Stimulated activated CD4-positive, alpha-beta T cell treated with anti-CD3 and anti-CD28 coated beads, Interleukin-15, amount 100 ng/mL, for 24 hours (primary cell): ENCODE data around the gene GAPT.

Experiments used
- DNase-seq: peaks from one replicate; pipeline ENCODE4 v3.0.0-alpha.2; 2020

Gene GAPT

GRCh38 chr5:58462154-58462553 lies 29.1 kb upstream of the GAPT start:
- DNase-seq: no peak

- DNase-seq: peak; percentile 27
Measured at GRCh38 chr5:58462623-58463230, 28.5 kb upstream of the GAPT start.

DNA sequence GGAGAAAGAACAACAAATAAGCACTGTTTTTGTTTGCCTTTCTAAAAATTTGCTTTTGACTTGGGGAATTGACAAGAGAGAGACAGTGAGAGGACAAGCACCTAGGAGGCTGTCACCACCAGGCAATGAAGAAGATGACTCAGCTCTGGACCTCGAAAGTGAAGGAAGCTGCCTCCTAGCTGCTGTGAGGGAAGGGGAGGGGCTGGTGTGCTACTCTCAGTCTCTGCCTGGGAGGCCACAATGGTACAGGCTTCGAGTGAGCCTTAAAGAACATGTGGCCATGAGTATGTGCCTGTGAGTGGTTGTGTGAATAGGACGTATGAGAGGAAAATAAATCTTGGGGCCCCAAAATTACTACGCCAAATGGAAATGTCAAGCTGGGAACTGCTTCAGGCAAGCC lies 24.3 kb upstream of the GAPT start:
- DNase-seq: peak; percentile 30

- DNase-seq: no peak
Measured at GRCh38 chr5:58469896-58470295, 21.3 kb upstream of the GAPT start.

DNA sequence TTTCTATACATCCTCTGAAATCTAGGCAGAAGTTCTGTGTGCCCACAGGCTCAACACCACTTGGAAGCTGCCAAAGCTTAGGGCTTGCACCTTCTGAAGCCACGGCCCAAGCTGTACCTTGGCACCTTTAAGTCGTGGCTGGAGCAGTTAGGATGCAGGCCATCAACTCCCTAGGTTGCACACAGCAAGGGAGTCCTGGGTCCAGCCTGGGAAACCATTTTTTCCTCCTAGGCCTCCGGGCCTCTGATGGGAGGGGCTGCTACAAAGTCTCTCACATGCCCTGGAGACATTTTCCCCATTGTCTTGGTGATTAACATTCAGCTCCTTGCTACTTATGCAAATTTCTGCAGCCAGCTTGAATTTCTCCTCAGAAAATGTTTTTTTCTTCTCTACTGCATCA lies 15.8 kb upstream of the GAPT start:
- DNase-seq: no peak

- DNase-seq: no peak
Measured at GRCh38 chr5:58477760-58478376, 13.4 kb upstream of the GAPT start.

GRCh38 chr5:58481066-58481676 lies 10.1 kb upstream of the GAPT start:
- DNase-seq: no peak

DNA sequence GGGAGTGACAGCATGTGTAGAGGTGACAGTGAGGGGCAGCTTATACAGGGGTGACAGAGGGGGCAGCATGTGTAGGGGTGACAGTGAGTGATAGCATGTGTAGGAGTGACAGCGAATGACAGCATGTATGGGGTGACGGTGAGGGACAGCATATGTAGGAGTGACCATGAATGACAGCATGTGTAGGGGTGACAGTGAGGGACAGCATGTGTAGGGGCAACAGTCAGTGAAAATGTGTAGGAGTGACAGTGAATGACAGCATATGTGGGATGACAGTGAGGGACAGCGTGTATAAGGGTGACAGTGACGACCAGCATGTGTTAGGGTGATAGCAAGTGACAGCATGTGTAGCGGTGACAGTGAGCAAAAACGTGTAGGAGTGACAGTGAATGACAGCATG lies 9.4 kb upstream of the GAPT start:
- no peak for DNase-seq

GRCh38 chr5:58482536-58482935 lies 8.7 kb upstream of the GAPT start:
- DNase-seq: no peak

DNA sequence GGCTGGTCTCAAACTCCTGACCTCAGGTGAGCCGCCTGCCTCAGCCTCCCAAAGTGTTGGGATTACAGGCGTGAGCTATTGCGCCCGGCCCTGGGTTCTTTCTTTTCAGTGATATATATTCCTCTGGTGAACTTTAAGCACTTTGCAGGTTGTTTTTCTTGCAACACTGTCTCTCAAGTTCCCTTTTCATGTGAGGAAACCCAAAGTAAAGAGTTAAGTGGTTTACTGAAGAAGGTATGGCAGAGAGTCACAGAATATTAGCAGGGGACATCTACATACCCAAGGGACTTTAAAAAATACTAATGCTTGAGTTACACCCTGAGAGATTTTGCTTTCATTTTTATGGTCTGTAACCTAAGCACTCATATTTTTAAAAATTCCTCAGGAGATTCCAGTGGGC lies 6.7 kb upstream of the GAPT start:
- DNase-seq: no peak

GRCh38 chr5:58486290-58486689 lies 4.9 kb upstream of the GAPT start:
- no peak for DNase-seq

DNA sequence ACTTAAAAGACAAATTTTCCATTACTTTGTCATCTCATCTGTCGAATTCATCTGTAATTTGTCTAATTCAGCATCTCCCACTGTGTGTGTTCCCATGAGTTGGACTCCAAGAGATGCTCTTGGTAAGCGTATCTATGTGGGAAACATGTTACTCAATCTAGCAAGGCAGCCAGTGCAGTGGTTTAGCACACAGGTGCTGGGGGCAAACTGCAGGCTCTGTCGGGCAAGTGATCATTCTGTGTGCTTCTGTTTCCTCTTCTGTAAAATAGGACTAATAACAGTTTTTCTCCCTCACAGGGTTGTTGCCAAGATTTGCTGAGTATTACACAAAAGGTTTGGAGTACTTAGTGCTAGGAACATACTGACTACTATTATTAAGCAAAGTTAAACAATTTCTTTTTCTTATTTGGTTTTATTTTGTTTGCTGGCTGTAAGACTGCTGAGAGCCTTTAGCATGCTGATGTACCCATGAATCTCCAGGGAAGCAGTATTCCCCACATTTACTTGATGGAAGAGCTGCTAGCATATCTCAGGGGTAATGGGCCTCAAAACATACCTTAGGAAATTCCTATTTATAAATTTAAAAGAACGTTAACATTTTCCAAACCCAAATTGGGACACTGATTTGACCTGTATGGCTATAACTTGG lies 709 bp upstream of the GAPT start:
- DNase-seq: no peak

- no peak for DNase-seq
Measured at GRCh38 chr5:58493141-58493540, 1.9 kb downstream of the GAPT start.

DNA sequence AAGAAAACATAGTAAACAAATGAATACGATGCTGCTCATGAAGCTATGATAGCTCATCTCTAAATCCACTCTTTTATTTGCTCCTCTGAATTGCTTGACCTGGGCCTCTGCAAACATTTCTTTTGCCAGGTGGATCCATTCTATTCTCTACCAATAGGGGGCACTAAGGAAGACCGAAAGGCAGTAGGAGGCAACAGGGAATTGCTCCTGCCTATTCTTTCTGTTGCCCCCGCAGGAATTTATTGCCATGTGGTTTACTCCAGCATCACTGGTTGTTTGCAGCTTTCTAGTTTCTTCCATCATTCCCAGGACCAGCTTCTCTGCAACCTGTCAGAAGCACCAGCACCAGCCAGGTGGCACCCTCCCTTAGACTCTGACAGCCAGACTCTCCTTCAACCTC lies 5.3 kb downstream of the GAPT start:
- no peak for DNase-seq

GRCh38 chr5:58497386-58497785 lies 6.2 kb downstream of the GAPT start:
- no peak for DNase-seq

DNA sequence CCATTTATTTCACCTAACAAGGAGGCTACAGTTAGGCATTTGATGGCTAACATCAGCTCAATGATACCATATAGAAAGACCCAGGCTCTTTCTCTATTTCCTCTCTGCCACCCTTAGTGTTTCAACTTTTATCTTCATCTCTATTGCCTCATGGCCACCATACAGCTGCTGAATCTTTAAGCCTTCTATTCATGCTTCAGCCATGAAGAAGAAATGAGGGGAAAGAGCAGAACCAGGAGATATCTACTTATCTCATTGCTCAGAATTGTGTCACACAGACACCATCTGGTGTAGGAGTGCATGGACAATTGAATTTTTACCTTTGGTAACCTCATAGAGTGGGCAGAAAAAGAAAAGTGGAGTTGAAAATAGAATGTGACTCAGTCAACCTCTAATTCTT lies 6.7 kb downstream of the GAPT start:
- no peak for DNase-seq

GRCh38 chr5:58498340-58498942 lies 7.2 kb downstream of the GAPT start:
- DNase-seq: no peak

GRCh38 chr5:58499231-58499630 lies 8.0 kb downstream of the GAPT start:
- DNase-seq: no peak

- no peak for DNase-seq
Measured at GRCh38 chr5:58499941-58500340, 8.7 kb downstream of the GAPT start.

- DNase-seq: no peak
Measured at GRCh38 chr5:58501778-58502417, 10.7 kb downstream of the GAPT start.

GRCh38 chr5:58503390-58504046 lies 12.3 kb downstream of the GAPT start:
- DNase-seq: no peak

DNA sequence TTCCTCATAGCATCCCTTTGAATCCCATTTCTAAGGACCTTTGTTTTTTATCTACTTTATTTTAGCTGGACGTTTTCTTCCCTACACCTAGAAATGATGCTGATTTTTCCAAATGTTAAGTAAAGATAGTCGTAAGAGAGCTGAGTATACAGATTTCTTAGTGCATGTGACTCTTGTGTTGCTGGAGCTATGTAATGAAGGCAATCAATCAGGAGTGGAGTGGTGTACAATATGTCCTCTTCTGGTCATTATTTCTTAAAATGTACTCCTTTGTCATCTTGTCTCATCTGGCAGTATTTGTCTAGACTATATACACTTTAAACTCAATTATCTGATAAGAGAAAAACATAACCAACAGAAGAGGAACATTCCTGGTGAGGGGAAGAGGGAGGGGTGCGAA lies 13.5 kb downstream of the GAPT start:
- DNase-seq: no peak

- no peak for DNase-seq
Measured at GRCh38 chr5:58505502-58505901, 14.3 kb downstream of the GAPT start.
